ENCODE results near the gene VDR.

VDR gene

DNA sequence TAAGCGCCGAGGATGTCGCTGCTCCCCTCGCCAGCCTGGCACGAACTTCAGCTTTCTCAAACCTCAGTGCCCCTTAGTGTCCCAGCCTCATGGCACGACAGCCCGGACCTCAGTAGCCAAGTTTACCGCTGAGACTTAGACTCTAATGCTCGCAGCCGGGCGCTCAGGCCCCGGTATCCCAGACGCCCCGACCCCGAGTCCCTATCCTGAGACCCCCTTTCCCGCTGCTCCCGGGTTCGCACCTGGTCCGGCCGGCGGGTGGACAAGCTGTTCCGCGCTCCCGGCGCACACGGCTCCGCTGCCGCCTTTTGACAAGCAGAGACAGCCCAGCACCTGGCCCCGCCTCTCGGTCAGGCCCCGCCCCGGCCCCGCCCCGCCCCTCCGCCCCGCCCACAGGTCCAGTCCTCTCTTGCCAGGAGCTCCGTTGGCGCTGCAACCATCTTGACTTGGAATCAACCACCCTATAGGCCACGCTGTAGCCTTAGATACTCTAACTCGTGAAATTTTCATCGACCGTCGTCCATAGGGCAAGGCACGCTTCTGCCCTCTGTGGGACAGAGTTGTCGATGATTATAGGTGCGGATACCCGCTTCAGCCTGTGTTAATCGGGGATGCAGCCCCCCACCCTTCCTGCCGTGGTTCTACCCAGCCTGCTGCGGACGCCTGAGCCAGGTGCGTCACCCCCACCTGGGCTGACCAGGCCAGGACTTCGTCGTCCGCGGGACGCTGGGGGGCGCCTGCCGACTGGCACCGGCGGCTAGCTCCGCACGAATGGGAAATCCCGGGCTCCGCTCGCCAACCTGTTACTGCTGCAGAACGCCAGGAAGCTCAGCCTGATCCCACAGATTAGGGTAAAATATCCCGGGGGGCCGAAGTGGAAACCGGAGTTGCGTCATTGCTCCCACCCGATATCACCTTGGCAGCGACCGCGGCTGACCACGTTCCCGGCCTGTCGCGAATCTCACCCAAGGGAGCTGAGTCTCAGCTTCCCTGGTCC lies at the start of gene VDR:
VDR (minus strand) TSS at position 282 of the 997 bp plus-strand sequence. CDS start 25,881 bp downstream, outside the sequence.
- DNase-seq, result peak; percentile 49 to 70 (median 66)

DNA sequence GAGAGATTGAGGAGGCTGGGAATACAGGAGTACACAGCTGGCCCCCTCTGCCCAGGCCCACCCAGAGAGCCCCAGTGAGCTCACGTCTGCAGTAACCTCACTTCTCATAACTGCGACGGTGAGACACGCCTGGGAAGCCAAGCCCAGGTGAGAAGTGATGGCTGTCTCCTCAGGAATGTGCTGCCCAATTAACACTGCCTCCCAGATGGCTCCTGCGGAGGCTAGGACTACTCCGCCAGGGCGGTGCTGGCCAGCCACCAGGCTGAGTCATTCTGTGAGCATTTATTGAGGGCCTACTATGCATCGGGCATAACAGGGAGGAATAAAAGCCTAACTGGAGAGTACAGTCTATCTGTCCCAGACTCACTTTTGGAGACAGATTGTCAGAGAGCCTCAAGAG lies 49.3 kb upstream of the VDR start:
- DNase-seq, result no peak

DNA sequence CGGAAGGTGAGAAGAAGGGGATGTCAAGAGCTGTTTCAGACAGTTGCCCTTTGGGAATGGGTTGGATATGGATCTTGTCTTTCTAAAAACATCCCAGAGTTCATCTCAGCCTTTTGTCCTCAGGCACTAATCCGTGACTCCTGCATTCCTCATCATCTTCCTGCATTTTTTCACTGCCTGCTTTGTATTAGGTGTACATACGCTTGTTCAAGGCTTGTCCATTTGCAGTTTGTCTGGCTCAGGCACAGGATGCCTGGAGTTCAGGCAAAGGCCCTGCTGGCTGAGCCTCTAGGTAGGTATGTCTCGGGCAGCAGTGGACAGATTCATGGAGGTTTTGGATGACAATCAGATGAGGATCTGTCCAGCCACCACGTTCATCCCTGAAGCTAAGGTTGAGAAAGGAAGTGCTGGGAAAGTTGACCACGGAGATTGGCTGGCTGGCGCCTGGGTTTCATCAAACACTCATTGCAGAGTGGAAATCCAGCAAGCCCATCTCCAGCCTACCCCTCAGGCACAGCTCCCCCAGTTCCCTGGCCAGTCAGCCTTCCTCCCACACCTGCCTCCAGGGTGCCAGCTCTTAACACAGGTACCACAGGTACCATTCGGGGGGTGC lies 46.2 kb upstream of the VDR start:
- no peak for DNase-seq

GRCh38 chr12:47949441-47950341 lies 44.9 kb upstream of the VDR start:
- peak in 2 of 4 experiments; percentile 6 to 23 for DNase-seq

- DNase-seq, result no peak
Measured at GRCh38 chr12:47947341-47947740, 42.5 kb upstream of the VDR start.

DNA sequence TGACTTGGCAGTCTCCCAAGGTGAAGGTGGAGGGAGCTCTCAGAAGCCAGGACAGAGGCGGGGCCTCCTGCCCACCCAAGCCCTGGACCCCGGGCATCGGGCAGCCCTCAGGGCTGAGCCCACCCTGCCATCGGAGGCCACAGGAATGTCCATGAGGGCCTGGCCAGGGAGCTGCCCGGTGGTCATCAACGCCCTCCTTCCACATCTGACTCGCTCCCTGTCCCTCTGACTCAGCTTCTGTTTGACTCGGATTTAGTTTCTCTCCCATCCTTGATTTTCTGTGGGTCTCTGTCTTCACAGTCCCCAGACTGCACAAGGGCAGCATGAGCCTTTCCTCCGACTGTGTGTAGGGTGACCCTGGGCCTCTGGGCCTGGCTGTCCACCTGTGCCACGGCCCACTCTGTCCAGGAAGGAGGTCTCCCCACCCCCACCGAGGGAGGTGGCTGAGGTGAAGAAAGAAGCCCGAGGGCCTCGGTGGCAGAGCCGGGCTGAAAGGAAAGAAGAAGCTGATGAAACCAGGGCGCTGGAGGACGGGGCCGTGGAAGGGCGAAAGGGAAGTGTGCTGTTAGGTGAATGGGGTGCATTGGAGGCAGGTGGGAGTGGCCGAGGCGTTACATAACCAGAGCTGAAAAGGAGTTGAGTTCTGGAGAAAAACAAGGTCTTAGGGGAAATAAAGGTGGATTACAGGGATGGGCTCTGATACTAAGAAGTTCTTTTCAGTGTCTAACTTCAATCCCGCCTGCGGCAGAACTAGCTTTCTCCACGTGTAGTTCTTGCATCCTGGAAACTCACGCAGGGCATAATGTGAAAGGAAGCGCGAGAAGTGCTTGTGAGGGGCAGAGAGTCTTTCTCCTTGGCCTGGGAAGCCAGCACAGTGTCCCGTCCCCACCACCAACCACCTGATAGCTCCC lies 41.9 kb upstream of the VDR start:
- no peak for DNase-seq

- no peak for DNase-seq
Measured at GRCh38 chr12:47945341-47945728, 40.5 kb upstream of the VDR start.

DNA sequence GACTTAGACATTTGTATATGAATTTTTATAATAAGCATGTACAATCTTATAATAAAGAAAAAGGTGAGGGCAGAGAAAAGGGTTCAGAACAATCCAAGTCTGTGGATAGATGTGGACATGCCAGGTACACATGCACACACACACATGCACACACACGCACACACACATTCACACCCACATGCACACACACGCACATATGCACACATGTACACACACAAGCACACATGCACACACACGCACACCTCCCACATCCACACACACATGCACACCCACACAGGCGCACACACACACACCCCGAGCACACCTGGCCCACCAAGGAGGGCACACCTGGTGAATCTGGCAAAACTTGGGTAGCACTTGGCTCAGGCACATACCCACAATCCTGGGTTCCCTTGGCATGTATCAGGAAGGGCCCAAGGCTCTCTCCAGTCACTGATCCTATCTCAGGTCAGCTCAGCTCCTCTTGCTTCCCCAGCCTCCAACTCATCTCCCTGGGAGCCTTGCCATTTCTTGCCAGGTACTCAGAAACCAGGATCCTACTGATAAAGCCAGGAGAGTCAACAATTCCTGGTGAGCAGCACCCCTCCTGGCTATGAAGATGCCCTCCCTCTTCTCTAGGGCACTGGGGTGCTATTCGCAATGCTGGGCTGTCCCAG lies 40.0 kb upstream of the VDR start:
- no peak for DNase-seq

- DNase-seq, result no peak
Measured at GRCh38 chr12:47943623-47944340, 39.0 kb upstream of the VDR start.

GRCh38 chr12:47942614-47943225 lies 37.9 kb upstream of the VDR start:
- no peak for DNase-seq

GRCh38 chr12:47941871-47942613 lies 37.2 kb upstream of the VDR start:
- peak in 3 of 4 experiments; percentile 9 to 40 (median 24) for DNase-seq

DNA sequence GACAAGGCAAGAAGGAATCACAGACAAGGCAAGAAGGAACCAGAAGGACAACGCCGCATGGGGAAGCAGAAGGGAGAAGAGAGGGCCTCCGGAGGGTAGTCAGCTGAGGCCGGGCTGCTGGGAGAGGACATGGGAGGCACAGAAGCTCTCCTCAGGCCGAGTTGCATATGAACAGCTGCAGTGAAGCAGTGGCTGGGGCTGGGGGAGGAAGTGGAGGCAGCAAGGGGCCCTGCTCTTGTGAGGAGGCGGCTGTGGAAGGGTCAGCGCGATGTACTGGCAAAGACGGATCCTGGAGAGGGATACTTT lies 36.6 kb upstream of the VDR start:
- no peak for DNase-seq

GRCh38 chr12:47940773-47941474 lies 36.1 kb upstream of the VDR start:
- DNase-seq, result no peak

DNA sequence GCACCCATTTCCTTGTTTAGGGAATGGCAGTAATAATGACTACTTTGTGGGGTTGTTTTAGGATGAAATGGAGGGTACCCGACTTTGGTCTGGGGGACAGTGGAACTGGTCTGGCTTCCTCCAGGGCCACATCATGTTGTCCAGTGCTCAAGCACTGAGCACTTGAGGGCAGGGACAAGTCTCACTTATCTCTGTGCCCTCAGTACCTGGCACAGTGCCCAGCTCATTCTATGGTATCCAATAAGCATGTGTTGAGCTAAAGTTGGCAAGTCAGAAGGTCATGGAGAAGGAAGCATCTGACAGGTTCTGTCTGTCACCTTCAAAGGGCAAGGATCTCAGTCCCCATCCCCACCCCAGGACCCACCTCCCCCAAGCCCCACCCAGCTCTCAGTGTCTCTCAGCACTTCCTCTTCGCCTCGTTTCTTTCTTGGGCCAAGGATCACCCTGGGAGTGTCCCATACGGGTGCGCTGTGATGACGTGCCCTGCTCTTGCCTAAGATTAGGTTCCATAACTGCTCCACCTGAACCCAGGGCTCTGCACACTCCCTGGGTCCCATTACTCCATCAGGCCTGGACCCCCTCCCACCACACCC lies 34.3 kb upstream of the VDR start:
- DNase-seq, result no peak

GRCh38 chr12:47938594-47938993 lies 33.8 kb upstream of the VDR start:
- DNase-seq, result no peak

DNA sequence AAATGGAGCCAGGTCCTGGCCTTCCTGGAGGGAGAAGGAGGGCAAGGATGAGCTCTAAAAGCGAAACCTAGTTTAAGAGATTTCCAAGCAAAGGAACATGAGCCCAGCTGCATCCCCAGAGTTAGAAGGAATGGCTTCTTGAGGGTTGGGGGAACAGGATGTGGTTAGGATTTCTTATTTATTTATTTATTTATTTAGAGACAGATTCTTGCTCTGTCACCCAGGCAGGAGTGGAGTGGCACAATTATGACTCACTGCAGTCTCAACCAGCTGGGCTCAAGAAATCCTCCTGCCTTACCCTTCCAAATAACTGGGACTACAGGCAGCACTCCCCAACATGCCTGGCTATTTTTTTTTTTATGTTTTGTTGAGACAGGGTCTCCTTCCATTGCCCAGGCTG lies 33.3 kb upstream of the VDR start:
- DNase-seq, result no peak

- DNase-seq, result no peak
Measured at GRCh38 chr12:47935184-47935583, 30.4 kb upstream of the VDR start.

GRCh38 chr12:47931187-47931586 lies 26.4 kb upstream of the VDR start:
- DNase-seq, result no peak

- no peak for DNase-seq
Measured at GRCh38 chr12:47930634-47931033, 25.8 kb upstream of the VDR start.

Data from activated naive CD4-positive, alpha-beta T cell (primary cell).